Muscle of back (tissue), 11 donors: Measurements from ENCODE around the gene MCOLN3. TPM values are rescaled to one million over a fixed set of nuclear protein-coding genes. Genes with fewer than 3 reads are reported as not detected.
"Not testable (repeated sequence)": the region's sequence is repeated elsewhere in the genome, so short reads cannot be mapped to it uniquely, and the experiment has no call there.

Experiments used
- DNase-seq, 3 donors: peaks; one replicate each; pipeline versions ENCODE4 v3.0.0 to v3.0.0-alpha.2; 2013
- polyA plus RNA-seq, 10 donors: library from polyadenylated mRNA; unstranded; fragments of 120-200 nt; gene quantifications; one replicate each; pipeline ENCODE4 v1.2.1, GENCODE V29; 2013; ENCODE audit not compliant: insufficient read length in 10 of 10

MCOLN3 gene
- polyA plus RNA-seq, 10 donors = 0.90 to 4.5 (median 2.4) TPM

DNA sequence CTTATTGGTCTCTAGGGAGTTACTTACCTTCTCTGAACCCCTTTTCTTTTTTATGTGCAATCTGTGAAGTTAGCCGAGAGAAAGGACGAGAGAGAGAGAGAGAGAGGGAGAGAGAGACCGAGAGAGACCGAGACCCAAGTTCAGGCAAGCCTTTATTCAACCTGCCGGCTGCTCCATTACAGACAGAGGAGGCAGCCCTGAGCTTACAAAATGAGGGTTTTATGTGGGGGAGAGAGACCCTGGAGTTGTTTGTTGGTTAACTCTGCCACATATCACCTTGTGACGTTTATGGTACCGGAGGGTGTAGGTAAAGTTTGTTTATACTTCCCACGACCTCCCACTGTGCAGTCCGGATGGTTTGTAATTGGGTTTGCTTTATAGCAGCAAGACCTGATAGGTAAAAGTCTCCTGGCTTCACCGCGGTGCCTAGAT, 1.5 kb upstream of the MCOLN3 start:
- no peak for DNase-seq

DNA sequence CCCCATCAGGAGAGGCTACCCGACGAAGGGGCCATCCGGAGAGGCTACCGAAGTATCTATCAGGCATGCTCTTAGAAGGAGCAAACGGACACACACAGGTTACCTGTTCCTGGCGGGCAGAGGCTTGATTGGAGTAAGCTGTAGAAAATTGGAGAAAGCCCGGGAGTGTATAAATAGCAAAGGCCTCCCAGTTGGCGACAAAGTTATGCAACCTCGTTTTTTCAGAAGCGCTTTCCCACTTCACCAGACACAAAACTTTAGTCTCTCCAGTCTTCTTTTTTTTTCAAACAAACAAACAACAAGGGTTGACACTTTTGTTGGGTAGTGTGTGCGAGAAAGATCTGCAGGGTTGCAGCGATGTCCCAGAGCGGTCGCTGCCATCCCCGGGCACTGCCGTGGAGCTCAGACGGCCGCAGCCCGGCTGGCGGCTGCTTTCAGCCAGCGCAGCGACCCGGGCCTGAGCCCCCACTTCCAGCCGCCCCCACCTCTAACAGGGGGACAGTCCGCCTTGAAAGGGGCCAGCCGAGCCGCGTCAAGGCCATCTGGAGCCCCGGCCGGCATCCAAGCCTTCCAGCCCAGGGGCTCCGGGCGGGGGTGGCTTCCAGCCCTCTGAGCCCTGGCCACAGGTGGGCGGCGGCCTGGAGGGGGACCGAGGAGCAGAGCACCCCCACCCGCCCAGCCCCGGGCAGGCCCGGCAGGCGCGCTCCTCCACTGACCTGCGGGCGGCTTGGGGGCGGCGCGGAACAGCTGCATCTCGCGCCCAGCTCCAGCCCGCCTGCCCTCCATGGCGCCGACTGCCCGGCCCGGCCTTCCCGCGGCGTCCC, 616 bp downstream of the MCOLN3 start:
- peak in 2 of 3 donors; percentile 12 to 52 for DNase-seq

DNA sequence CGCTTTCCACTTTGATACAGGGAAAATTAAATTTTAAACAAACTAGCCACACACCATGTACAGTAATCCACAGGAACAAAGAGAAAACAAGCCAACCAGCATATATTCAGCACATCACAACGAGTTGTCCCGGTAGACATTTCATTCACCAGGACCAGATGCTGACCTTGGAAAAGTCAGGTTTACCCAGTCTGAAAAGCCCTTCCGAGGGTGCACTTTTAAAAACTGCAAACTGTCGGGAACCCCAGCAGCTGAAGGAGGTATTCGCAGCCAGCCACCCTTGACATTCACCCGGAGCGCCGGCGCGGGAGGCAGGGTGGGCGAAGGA, 1.2 kb downstream of the MCOLN3 start:
- DNase-seq = no peak

DNA sequence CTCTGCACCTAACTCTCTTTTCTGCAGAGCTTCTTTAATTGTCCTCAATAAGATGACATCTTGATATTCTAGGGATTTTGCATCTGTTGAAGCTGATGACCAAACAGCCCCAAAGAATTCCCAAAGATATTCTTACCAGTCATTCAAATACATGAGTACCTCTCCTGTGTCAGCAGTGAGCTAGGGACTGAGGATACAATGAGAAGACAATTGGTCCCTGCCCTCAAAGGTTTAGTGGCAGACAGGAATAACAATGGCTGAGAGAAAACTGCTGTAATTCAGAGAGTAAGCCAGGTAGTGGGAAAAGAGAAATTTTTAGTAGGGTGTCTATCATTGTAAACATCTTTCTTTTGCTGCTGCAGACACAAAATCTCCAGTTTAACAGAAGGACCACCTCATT, 5.9 kb downstream of the MCOLN3 start:
- no peak for DNase-seq

DNA sequence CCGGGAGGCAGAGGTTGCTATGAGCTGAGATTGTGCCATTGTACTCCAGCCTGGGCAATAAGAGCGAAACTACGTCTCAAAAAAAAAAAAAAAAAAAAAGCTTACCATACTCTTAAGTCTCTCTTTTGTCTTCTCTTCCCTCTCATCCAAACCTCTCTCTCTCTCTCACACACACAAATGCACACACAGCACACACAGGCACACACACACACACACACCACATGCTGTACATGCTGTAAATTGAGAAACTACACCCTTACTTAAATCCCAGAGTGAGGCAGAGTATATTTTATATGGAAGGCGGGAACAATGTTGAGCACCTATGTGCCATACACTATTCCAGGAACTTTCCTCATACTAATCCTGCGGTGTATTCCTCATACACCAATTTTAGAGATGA, 6.5 kb downstream of the MCOLN3 start:
- DNase-seq = no peak

DNA sequence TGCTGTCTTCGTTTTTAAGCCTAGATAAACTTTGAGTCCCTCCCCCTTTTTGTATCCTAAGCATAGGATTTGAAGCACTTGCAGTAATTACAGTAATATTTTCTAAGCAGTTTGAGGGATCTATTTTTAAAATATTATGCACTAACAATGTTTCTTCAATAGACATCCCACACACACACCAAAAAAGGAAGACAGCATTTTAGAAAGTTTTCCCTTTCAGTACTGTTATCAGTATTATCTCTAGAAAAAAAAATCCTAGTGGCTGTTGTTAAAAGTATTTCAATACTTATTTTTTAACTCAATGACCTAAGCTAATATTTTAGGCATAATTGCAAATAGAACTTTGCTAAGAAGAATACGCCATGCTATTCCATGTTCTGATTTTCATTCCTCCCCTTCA, 15.1 kb downstream of the MCOLN3 start:
- no peak for DNase-seq

DNA sequence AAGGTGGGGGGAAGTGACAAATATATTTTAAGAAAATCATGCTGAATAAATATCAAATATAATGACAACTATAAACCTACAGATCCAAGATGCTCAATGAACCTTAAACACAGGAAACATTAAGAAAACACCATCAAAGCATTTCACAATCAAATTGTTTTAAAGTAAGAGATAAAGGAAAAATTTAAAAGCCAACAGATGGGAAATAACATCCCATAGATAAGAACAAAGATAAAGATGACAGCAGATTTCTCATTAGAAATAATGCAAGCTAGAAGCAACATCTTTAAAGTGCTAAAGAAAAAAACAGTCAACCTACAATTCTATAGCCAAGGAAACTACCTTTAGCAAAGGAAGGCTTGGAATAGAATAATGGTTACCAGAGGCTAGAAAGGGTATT, 17.8 kb downstream of the MCOLN3 start:
- DNase-seq = no peak

DNA sequence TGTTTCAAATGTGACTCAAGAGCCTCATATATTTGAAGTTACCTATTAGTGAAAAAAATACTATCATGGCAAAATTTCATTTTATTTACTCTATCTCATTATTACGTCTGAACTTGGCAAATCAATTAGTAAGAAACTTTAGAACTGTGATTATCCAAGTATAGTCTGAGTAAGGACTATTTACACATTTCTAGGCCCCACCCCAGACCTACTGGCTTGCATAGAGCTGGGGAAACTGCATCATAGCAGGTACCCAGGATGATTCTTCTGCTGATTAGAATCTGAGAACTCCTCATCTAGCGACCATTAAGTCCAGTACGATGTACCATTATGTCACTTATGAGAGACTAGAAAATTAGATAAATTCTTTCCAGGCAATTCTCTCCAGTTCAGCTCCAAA, 20.1 kb downstream of the MCOLN3 start:
- DNase-seq = no peak

DNA sequence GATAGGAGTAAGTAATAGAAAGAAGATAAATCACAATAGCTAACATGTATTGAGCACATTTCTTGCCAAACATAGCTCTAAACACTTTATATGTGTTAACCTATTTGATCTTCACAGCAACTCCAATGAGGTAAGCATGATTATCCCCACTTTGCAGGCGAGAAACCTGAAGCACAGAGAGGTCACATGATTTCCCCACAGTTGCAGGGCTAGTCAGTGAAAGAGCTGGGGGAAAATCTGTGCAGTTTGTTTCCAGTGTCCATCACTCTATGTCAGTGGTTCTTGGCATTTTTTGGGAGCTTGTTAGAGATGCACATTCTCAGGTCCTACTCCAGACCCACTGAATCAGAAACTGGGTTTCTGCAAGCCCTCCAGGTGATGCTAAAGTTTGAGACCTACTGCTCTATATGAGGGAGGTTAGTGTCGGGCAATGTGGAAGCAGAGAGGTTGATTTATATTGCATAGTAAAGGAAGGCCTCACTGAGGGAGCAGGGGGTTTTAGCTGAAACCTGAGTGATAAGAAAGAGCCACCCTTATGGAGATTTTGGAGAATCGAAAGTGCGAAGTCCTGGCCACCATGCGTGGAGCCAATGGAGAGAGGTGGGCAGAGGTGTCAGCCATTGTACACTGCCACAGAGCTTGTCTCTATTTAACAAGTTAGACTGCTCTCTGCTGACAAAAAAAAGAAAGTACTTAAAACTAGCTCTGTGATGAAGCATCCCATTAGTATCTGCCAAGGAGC, 20.9 kb downstream of the MCOLN3 start:
- DNase-seq = peak in 1 of 3 donors; percentile 18

DNA sequence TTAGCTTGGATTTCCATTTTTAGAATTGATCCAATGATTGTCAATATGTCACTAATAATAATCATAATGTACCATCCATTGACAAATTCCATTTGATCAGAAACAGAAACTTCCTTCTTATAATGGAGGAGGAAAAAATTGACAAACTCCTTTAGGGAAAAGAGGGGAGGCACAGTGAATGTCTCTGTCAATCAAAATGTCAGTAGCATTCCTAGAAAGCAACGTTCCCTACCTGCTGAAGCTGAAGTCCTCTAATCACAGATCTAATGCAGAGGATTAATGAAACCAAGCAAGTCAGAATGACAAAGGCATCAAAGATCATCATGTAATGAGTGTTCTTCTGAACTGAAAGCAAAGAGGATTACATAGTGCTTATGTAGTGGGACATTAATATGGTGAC, 22.4 kb downstream of the MCOLN3 start:
- no peak for DNase-seq

DNA sequence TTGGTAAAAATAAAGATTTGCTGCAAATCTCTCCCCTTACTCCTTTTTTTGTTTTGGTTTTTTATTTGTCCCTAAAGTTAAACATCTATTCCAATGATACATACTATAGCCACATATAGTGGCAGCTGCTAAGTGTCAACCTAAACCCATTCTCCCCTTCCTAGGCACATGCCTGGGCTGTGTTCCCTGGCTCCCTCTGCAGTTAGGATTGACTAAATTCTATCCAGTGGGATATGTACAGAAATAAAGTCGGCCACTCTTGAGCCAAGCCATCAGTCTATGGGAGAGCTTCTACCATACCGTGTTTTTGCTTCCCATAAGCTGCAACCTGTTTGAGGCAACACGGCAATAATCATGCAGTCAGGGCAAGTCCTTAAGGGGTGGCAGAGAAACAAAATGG, 23.6 kb downstream of the MCOLN3 start:
- DNase-seq = no peak

DNA sequence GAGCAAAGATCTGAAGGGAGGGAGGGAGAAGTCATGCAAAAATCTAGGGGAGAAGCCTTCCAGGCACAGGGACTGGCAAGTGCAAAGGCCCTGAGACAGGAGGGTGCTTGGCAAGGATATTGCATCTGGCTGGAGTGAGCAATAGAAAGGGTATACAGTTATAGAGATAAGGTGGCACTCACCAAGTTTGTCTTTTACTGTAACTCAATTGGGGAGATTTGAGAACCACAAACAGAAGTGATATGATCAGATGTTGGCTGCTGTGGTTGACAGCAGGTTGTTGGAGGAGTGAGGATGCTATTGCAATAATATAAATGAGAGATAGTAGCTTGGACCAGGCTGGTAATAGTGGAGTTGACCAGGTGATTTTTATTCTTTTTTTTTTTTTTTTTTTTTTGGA, 25.6 kb downstream of the MCOLN3 start:
- no peak for DNase-seq

DNA sequence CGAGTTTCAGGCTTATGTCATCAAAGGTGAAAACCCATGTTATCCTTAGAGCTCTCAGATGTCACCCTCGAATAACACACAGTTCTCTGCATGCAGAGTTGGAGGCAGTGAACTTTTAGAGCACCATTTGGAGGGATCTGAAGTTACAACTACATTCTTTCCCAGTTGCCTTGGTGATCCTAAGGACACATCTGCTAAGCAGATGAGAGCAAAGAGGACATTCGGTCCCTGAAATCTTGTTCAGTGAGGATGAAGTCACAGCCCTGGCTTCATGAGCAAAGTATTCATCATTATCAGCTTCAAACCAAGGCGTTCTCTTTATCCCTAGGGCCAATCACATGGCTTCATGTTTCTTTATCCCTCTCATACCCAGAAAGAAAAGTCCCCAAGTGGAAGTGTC, 28.3 kb downstream of the MCOLN3 start:
- peak; percentile 68 to 85 (median 77) for DNase-seq

DNA sequence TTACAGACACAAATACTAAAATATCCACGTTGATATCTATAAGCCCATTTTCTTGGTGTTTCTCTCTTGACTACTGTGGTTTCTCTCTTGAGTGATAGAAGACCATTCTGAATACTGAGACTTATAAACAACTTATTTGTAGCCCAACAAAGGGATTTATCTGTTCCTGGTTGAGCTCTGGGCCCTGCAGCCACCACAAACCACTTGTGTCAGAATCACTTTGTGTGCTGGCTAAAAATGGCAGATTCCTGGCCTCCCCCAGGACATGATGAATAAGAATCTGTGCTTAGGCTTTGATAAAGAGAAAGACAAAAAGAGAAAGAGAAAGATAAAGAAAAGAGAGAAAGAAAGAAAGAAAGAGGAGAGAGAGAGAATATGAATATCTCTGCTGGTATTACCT, 32.5 kb downstream of the MCOLN3 start:
- DNase-seq = no peak

DNA sequence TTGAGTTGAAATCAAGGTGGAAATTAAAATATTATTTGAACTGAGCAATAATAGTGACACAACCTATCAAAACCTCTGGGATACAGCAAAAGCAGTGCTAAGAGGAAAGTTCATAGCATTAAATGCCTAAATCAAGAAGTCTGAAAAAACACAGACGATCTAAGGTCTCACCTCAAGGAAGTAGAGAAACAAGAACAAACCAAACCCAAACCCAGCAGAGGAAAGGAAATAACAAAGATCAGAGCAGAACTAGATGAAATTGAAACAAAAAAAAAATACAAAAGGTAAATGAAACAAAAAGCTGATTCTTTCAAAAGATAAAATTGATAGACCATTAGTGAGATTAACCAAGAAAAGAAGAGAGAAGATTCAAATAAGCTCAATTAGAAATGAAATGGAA, 42.7 kb downstream of the MCOLN3 start:
- not testable (repeated sequence) for DNase-seq

DNA sequence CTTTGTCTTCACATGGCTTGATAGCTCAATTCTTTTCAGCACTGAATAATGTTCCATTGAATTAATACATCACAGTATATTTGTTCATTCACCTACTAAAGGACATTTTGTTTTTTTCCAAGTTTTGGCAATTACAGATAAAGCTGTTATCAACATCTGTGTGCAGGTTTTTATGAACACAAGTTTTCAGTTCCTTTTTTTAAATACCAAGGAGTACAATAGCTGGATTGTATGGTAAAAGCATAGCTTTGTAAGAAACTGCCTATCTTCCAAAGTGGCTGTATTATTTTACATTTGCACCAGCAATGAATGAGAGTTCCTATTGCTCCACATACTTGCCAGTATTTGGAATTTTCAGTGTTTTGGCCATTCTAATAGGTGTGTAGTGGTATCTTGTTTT, 46.6 kb downstream of the MCOLN3 start:
- DNase-seq = no peak

DNA sequence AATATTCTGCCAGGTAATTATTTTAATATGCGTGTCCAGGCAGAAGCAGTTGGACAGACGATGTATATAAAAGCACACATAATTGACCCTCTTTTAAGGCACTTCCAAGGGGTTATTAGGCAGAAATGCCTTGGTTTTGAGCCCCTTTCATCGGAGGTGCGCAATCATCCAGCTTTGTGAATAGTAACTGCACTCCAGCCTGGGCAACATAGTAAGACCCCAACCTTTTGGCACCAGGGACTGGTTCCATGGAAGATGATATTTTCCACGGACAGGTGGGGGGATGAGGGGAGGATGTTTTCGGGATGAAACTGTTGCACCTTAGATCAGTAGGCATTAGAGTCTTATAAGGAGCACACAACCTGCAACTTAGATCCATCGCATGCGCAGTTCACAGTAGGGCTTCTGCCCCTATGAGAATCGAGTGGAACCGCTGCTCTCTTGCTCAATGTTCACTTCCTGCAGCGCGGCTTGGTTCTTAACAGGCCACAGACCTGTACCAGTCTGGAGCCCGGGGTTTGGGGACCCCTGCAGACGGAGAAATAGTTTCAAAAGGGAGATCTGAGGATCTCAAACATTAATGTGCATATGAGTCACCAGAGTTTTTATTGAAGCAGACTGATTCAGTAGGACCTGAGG, 49.5 kb downstream of the MCOLN3 start:
- DNase-seq = peak in 1 of 3 donors; percentile 6

DNA sequence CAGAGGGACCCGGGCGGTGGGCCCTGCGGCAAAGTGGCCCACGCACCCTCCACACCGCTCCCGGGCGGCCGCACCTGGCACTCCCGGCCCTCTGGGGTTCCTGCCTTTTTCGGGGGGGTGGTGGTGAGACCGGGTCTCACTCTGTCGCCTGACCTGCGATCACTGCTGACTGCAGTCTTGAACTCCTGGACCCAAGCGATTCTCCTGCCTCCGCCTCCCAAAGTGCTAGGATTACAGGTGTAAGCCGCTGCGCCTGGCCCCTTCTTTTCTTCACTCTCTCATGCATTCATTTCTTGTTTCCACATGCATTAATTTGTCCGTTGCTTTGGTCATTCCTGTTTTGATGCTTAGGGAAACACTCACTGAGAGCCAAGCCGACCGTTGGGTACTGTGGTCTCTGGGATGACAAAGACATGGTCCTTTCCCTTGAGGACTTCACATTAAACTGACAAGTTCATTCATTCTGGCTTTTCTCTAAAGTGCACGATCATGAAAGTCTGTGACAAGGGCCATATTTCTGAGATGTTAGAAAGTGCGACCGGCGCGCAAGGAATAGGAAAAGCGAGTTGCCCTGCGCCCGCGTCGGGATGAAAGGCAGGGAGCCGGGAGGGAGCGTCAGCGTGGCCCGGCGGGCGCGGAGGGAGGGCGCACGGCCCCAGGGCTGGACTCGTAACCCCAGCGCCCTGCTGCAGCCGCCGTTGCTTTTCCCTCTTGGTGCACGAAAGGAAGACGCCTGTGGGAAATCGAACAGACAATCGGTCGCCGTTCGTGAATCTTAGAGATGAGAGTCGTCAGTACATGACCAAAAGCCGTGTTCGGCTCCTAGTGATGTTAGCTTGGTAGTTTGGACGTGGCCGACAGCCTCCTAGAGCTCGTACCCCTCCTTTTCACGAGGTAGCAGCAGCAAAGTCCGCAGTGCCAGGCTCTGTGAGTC, 50.4 kb downstream of the MCOLN3 start:
- peak in 1 of 3 donors; percentile 39 for DNase-seq

DNA sequence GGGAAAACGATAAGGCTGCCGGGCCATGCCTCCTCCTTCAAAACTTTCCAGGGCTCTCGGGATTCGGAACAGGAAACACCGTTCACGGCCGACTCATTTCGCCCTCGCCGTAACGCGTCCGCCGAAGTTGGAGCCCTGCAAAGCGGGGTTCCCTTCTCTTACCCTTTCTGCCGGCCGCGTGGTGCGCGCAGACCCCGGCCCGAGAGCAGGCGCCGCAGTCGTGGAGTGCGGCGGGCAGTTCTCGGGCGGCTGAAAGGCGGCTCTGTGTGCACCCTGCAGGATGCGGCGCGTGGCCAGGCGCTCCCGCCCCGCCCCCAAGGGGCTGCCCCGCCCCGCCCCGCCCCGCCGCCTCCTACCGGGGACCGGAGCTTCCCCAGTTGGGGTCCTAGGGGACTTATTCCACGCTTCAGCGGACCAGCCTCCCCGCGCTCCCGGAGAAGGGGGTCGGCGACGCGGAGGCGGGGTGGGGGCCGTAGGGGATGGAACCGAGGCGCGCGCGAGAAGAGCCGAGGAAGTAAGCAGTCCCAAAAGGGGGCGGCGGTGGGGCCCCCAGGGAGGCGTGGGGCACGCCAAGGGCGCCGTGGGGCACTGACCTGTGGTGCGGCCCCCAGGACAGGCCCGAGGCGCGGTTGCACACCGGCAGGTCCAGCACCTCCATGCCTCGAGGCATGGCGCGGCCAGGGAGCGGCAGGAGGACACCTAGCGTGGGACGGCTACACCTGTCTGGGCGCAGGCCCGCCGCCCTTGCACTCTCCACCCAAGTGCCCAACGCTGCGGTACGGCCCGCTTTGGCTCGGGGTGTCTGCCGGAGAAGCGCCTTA, 51.2 kb downstream of the MCOLN3 start, which contains the start of gene MCOLN2:
TSS of gene MCOLN2 (minus strand) at position 268 of the 821 bp plus-strand sequence. CDS start at position 27, 241 bp downstream.
- peak in 1 of 3 donors; percentile 55 for DNase-seq

DNA sequence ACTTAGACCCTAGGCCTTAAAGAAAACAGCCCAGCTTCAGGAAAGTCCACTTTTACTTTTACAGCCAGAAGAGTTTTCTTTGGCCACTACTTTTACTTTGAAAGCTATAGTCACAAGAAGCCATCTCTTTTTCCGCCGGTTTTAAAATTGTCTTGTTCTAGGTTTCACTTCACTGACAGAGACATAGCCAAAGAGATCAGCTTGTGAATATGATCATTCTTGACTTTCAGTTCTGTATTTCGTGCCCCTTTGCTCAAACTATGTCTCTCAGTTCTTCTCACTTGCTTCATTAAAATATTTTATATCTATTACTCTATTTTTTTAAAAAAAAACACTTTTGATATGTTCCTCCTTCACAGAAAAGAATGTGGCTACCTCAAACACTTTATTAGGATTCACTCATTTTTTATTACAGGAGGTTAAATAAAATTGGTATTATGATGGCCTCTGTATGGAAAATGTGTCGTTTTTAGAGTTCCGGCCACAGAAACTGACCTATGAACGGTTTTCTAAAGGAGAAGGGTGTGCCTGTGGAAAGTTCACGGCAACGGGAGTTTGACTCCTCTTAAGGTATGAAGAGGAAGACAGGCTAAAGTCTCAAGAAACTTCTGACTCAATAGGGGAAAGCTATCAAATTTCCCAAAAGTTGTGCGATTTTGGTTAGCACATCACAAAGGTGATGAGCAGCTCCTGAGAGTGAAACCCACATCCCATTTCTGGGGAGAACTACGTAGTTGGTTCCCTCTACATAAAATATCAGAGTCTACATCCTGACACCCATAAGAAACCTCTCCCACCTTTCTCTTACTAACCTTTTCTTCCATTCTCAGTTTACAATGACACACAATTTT, 52.6 kb downstream of the MCOLN3 start:
- peak in 1 of 3 donors; percentile 5 for DNase-seq
